T-helper 1 cell treated with Interleukin-12 subunit alpha and Interleukin-12 subunit beta and Interleukin-4 antibody, amounts not matched to agents 30 μg/mL and 1 μg/mL, for 36 hours (primary cell): ENCODE data around the gene IFNGR2.

Experiments
- H3K27ac Mint-ChIP-seq: one replicate; pipeline ENCODE4 v1.8.0; 2021; ENCODE audit warnings: mild to moderate bottlenecking, mixed read lengths
- H3K27me3 Mint-ChIP-seq: one replicate; pipeline ENCODE4 v1.8.0; 2021; ENCODE audit warnings: low read depth, mixed read lengths
- H3K36me3 Mint-ChIP-seq: one replicate; pipeline ENCODE4 v1.8.0; 2021; ENCODE audit warnings: low read depth, mixed read lengths
- H3K4me1 Mint-ChIP-seq: one replicate; pipeline ENCODE4 v1.8.0; 2021; ENCODE audit warnings: low read depth, mixed read lengths
- H3K4me3 Mint-ChIP-seq: one replicate; pipeline ENCODE4 v1.8.0; 2021; ENCODE audit warnings: mild to moderate bottlenecking, moderate library complexity, mixed read lengths
- H3K9me3 Mint-ChIP-seq: one replicate; pipeline ENCODE4 v1.8.0; 2021; ENCODE audit warnings: mixed read lengths

Gene IFNGR2

GRCh38 chr21:33386222-33386784 is 16.9 kb upstream of the IFNGR2 start:
- Mint-ChIP-seq H3K9me3 (no peaks in the 10 kb centered on the region), H3K27ac (no peak overlapping the region), H3K4me1 (peaks cover 37% of the 10 kb centered on the region), H3K27me3 (peaks cover 75% of the 10 kb centered on the region), H3K4me3 (no peak overlapping the region), H3K36me3 (no peaks in the 10 kb centered on the region)

- no peak overlapping the region for H3K4me3 Mint-ChIP-seq
- peaks cover 31% of the 10 kb centered on the region for H3K4me1 Mint-ChIP-seq
- H3K36me3 Mint-ChIP-seq = no peaks in the 10 kb centered on the region
- peaks cover 78% of the 10 kb centered on the region for H3K27me3 Mint-ChIP-seq
- no peak overlapping the region for H3K27ac Mint-ChIP-seq
- no peaks in the 10 kb centered on the region for H3K9me3 Mint-ChIP-seq
Observed at GRCh38 chr21:33387294-33387693, 15.9 kb upstream of the IFNGR2 start.

- Mint-ChIP-seq H3K4me1 (peaks cover 22% of the 10 kb centered on the region), H3K4me3 (no peak overlapping the region), H3K36me3 (no peaks in the 10 kb centered on the region), H3K27ac (no peak overlapping the region), H3K27me3 (peaks cover 80% of the 10 kb centered on the region), H3K9me3 (no peaks in the 10 kb centered on the region)
Observed at GRCh38 chr21:33388188-33388587, 15.0 kb upstream of the IFNGR2 start.

- no peak overlapping the region for H3K4me3 Mint-ChIP-seq
- peaks cover 80% of the 10 kb centered on the region for H3K27me3 Mint-ChIP-seq
- no peaks in the 10 kb centered on the region for H3K36me3 Mint-ChIP-seq
- H3K4me1 Mint-ChIP-seq = peaks cover 2% of the 10 kb centered on the region
- no peak overlapping the region for H3K27ac Mint-ChIP-seq
- H3K9me3 Mint-ChIP-seq = no peaks in the 10 kb centered on the region
Observed at GRCh38 chr21:33390479-33390878, 12.7 kb upstream of the IFNGR2 start.

GRCh38 chr21:33391656-33392055 is 11.6 kb upstream of the IFNGR2 start:
- H3K4me3 Mint-ChIP-seq = no peak overlapping the region
- H3K4me1 Mint-ChIP-seq = no peaks in the 10 kb centered on the region
- H3K36me3 Mint-ChIP-seq = no peaks in the 10 kb centered on the region
- H3K27ac Mint-ChIP-seq = no peak overlapping the region
- H3K27me3 Mint-ChIP-seq = peaks cover 75% of the 10 kb centered on the region
- H3K9me3 Mint-ChIP-seq = no peaks in the 10 kb centered on the region

- Mint-ChIP-seq H3K36me3 (no peaks in the 10 kb centered on the region), H3K9me3 (no peaks in the 10 kb centered on the region), H3K4me1 (no peaks in the 10 kb centered on the region), H3K27me3 (peaks cover 75% of the 10 kb centered on the region), H3K4me3 (no peak overlapping the region), H3K27ac (no peak overlapping the region)
Observed at GRCh38 chr21:33392284-33392985, 10.8 kb upstream of the IFNGR2 start.

- Mint-ChIP-seq H3K27me3 (peaks cover 76% of the 10 kb centered on the region), H3K36me3 (no peaks in the 10 kb centered on the region), H3K4me3 (no peak overlapping the region), H3K4me1 (no peaks in the 10 kb centered on the region), H3K9me3 (no peaks in the 10 kb centered on the region), H3K27ac (no peak overlapping the region)
Observed at GRCh38 chr21:33393348-33393747, 9.9 kb upstream of the IFNGR2 start.

GRCh38 chr21:33394260-33394659 is 9.0 kb upstream of the IFNGR2 start:
- Mint-ChIP-seq H3K36me3 (no peaks in the 10 kb centered on the region), H3K27me3 (peaks cover 79% of the 10 kb centered on the region), H3K27ac (no peak overlapping the region), H3K4me1 (no peaks in the 10 kb centered on the region), H3K9me3 (no peaks in the 10 kb centered on the region), H3K4me3 (no peak overlapping the region)

GRCh38 chr21:33395891-33396331 is 7.3 kb upstream of the IFNGR2 start:
- Mint-ChIP-seq H3K36me3 (no peaks in the 10 kb centered on the region), H3K9me3 (no peaks in the 10 kb centered on the region), H3K4me1 (peaks cover 2% of the 10 kb centered on the region), H3K27me3 (peaks cover 74% of the 10 kb centered on the region), H3K27ac (no peak overlapping the region), H3K4me3 (no peak overlapping the region)

GRCh38 chr21:33396436-33396835 is 6.8 kb upstream of the IFNGR2 start:
- no peaks in the 10 kb centered on the region for H3K36me3 Mint-ChIP-seq
- peaks cover 2% of the 10 kb centered on the region for H3K4me1 Mint-ChIP-seq

GRCh38 chr21:33396951-33397350 is 6.3 kb upstream of the IFNGR2 start:
- no peak overlapping the region for H3K27ac Mint-ChIP-seq
- H3K36me3 Mint-ChIP-seq = no peaks in the 10 kb centered on the region
- H3K4me3 Mint-ChIP-seq = no peak overlapping the region
- H3K27me3 Mint-ChIP-seq = peaks cover 74% of the 10 kb centered on the region
- no peaks in the 10 kb centered on the region for H3K9me3 Mint-ChIP-seq
- H3K4me1 Mint-ChIP-seq = peaks cover 2% of the 10 kb centered on the region

More at GRCh38 chr21:33396436-33396835, 6.8 kb upstream of the IFNGR2 start:
- peaks cover 75% of the 10 kb centered on the region for H3K27me3 Mint-ChIP-seq
- H3K4me3 Mint-ChIP-seq = no peak overlapping the region
- no peak overlapping the region for H3K27ac Mint-ChIP-seq
- H3K9me3 Mint-ChIP-seq = no peaks in the 10 kb centered on the region

- Mint-ChIP-seq H3K4me3 (no peak overlapping the region), H3K27me3 (peaks cover 73% of the 10 kb centered on the region), H3K4me1 (peaks cover 2% of the 10 kb centered on the region), H3K27ac (no peak overlapping the region), H3K9me3 (no peaks in the 10 kb centered on the region), H3K36me3 (no peaks in the 10 kb centered on the region)
Observed at GRCh38 chr21:33397717-33398116, 5.5 kb upstream of the IFNGR2 start.

GRCh38 chr21:33398361-33398760 is 4.9 kb upstream of the IFNGR2 start:
- Mint-ChIP-seq H3K9me3 (no peaks in the 10 kb centered on the region), H3K4me3 (no peak overlapping the region), H3K36me3 (no peaks in the 10 kb centered on the region), H3K4me1 (peaks cover 2% of the 10 kb centered on the region), H3K27ac (no peak overlapping the region), H3K27me3 (peaks cover 69% of the 10 kb centered on the region)

GRCh38 chr21:33401630-33401992 is 1.6 kb upstream of the IFNGR2 start:
- no peaks in the 10 kb centered on the region for H3K9me3 Mint-ChIP-seq
- H3K27me3 Mint-ChIP-seq = peaks cover 79% of the 10 kb centered on the region
- peaks cover 7% of the 10 kb centered on the region for H3K4me1 Mint-ChIP-seq
- no peaks in the 10 kb centered on the region for H3K36me3 Mint-ChIP-seq
- H3K27ac Mint-ChIP-seq = no peak overlapping the region
- no peak overlapping the region for H3K4me3 Mint-ChIP-seq
